HL-60 (cell line): ENCODE results near the gene GIMAP7.

Source experiments
- DNase-seq, 2 experiments: peaks; one replicate each; pipeline ENCODE4 v3.0.0-alpha.2; 2010 to 2020; ENCODE audit warnings: low read depth in 1 of 2, low spot score in 1 of 2
- H3K27ac ChIP-seq: fragments of 250-450 bp; sonication (Bioruptor Pico); replicated peaks from 2 replicates; pipeline ENCODE4 v1.5.1; 2020; ENCODE audit warnings: mild to moderate bottlenecking, moderate library complexity
- H3K27me3 ChIP-seq: fragments of 250-450 bp; sonication (Bioruptor Pico); 2 replicates; pipeline ENCODE4 v1.5.1; 2021; ENCODE audit warnings: mild to moderate bottlenecking, moderate library complexity; ENCODE audit not compliant: insufficient read depth, poor library complexity, severe bottlenecking
- H3K4me3 ChIP-seq: replicated peaks from 2 replicates; pipeline ENCODE4 v1.5.1; 2011; ENCODE audit warnings: mild to moderate bottlenecking, control low read depth, low read length; ENCODE audit not compliant: insufficient read depth
- GABPA ChIP-seq: IDR thresholded peaks from 2 replicates; pipeline ENCODE4 v1.6.1; 2012; ENCODE audit warnings: low read depth
- POLR2AphosphoS5 ChIP-seq: IDR thresholded peaks from 2 replicates; pipeline ENCODE4 v1.6.1; 2012; ENCODE audit warnings: low read depth
- SPI1 ChIP-seq: IDR thresholded peaks from 2 replicates; pipeline ENCODE4 v1.6.1; 2012; ENCODE audit warnings: low read depth, mild to moderate bottlenecking, borderline replicate concordance
- TF ChIP-seq, protein P1 (sequence below): IDR thresholded peaks from one replicate; pipeline ENCODE4 v1.5.1; 2011; ENCODE audit warnings: low read length, control low read depth, inconsistent platforms; ENCODE audit not compliant: insufficient read depth
- TF ChIP-seq, protein P2 (sequence below): IDR thresholded peaks from 2 replicates; pipeline ENCODE4 v1.6.1; 2012; ENCODE audit warnings: low read depth; ENCODE audit not compliant: insufficient replicate concordance

GIMAP7 gene

DNA sequence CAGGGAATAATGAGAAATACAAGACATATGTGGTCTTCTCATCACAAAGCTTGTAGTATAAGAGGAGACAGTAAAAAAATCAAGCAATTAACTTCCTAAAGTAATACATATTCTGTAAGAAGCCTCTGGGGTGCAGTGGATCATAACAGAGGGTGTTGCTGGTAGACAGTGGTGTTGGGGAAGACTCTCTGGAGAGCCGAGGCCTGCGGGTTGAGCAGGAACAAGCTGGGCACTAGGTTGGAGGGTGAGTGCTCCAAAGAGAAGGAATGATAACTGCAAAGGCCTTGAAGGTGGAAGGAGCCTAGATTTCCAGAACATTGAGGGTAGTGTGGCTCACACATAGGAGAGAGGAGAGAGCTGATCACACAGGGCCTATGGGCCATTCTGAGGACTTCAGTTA is 54.0 kb downstream of the GIMAP7 start:
- TF ChIP-seq, protein P1, sequence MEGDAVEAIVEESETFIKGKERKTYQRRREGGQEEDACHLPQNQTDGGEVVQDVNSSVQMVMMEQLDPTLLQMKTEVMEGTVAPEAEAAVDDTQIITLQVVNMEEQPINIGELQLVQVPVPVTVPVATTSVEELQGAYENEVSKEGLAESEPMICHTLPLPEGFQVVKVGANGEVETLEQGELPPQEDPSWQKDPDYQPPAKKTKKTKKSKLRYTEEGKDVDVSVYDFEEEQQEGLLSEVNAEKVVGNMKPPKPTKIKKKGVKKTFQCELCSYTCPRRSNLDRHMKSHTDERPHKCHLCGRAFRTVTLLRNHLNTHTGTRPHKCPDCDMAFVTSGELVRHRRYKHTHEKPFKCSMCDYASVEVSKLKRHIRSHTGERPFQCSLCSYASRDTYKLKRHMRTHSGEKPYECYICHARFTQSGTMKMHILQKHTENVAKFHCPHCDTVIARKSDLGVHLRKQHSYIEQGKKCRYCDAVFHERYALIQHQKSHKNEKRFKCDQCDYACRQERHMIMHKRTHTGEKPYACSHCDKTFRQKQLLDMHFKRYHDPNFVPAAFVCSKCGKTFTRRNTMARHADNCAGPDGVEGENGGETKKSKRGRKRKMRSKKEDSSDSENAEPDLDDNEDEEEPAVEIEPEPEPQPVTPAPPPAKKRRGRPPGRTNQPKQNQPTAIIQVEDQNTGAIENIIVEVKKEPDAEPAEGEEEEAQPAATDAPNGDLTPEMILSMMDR, result no peak
- TF ChIP-seq POLR2AphosphoS5 (no peak), SPI1 (no peak)
- TF ChIP-seq, protein P2, sequence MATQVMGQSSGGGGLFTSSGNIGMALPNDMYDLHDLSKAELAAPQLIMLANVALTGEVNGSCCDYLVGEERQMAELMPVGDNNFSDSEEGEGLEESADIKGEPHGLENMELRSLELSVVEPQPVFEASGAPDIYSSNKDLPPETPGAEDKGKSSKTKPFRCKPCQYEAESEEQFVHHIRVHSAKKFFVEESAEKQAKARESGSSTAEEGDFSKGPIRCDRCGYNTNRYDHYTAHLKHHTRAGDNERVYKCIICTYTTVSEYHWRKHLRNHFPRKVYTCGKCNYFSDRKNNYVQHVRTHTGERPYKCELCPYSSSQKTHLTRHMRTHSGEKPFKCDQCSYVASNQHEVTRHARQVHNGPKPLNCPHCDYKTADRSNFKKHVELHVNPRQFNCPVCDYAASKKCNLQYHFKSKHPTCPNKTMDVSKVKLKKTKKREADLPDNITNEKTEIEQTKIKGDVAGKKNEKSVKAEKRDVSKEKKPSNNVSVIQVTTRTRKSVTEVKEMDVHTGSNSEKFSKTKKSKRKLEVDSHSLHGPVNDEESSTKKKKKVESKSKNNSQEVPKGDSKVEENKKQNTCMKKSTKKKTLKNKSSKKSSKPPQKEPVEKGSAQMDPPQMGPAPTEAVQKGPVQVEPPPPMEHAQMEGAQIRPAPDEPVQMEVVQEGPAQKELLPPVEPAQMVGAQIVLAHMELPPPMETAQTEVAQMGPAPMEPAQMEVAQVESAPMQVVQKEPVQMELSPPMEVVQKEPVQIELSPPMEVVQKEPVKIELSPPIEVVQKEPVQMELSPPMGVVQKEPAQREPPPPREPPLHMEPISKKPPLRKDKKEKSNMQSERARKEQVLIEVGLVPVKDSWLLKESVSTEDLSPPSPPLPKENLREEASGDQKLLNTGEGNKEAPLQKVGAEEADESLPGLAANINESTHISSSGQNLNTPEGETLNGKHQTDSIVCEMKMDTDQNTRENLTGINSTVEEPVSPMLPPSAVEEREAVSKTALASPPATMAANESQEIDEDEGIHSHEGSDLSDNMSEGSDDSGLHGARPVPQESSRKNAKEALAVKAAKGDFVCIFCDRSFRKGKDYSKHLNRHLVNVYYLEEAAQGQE, result no peak
- DNase-seq, result no peak
- H3K4me3 ChIP-seq, result no peak overlapping the region

DNA sequence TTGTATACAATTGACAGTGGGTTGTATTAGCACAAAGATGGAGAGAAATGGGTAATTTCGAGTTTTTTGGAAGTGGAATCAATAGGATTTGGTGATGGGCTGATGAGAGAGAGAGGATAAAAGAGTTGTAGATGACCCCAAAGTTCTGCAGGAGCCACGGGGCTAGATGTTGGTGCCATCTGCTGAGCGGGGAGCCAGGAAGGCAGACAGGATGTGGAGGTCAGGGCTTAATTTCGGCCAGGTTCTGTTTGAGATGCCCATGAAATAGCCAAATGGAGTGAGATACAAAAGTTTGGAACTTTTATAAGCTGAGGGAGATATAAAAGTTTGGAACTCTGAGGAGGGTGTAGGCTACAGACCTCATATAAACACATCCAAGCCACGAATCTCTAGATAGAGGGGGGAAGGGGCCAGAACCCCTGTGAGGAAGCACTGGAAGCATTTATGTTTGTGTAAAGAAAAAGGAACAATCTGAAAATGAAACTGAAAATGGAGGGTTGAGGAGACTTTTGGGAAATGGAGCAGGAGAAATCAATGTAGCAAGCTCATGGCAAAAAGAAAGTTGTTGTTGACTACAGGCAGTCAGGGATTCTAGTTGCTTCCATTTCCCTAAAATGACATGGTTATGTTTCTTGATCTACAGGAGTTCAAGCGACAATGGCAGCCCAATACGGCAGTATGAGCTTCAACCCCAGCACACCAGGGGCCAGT is 54.7 kb downstream of the GIMAP7 start:
- no peak overlapping the region for H3K27ac ChIP-seq
- H3K4me3 ChIP-seq, result no peak overlapping the region
- H3K27me3 ChIP-seq, result no peaks in the 10 kb centered on the region
- no peak for DNase-seq
- TF ChIP-seq POLR2AphosphoS5 (no peak), SPI1 (no peak), GABPA (no peak)
- TF ChIP-seq, protein P2, result no peak
- TF ChIP-seq, protein P1, result no peak

More for the DNA sequence above, 54.0 kb downstream of the GIMAP7 start:
- H3K27ac ChIP-seq, result no peak overlapping the region
- H3K27me3 ChIP-seq, result no peaks in the 10 kb centered on the region
